GM10266 (cell line): ENCODE measurements around the gene CLDN24.
"Not testable (repeated sequence)": the region's sequence is repeated elsewhere in the genome, so short reads cannot be mapped to it uniquely, and the experiment has no call there.

Experiments
- DNase-seq: peaks from one replicate; pipeline ENCODE4 v3.0.0; 2012; ENCODE audit errors: extremely low spot score
- TF ChIP-seq, protein P1 (sequence below): IDR thresholded peaks from 2 replicates; pipeline ENCODE4 v1.5.1; 2012; ENCODE audit warnings: mild to moderate bottlenecking, low read depth; ENCODE audit not compliant: control insufficient read depth, insufficient read depth; ENCODE audit errors: missing control alignments

The CLDN24 gene

DNA sequence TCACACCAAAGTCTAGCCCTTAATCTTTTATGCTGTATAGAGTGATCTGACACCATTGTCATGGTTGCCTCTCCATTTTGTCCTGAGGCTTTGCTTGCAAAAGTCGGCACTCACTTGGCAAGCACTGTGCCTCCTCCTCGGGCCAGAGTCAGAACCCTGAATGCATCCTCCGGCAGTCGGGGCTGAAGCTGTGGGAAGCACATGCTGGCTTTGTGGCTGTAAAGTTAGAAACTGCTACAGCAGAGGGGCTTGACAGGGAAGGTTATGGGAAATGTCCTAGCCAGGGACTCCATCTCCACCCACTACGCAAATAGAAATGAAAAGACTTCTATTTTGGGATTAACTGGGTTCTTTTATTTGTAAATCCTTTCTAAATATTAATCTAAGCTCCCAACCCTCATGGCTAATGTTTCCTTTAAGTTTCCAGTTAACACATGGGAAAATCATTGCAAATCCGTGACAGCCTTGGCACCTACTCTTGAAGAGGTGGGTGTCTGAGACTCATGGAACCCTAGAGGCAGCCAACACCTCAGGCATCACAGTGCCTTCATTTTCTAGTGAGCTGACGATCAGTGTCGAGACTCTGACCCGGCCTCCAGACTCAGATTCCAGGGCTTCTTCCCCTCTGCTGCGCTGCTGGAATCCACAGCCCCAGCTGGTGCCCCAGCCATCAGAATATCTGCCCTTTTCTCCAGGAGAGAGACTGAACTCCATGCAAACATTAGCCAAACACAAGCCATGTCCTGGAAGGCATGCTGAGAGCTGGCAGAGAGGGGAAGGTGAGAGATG is 7.9 kb upstream of the CLDN24 start:
- DNase-seq: no peak
- TF ChIP-seq, protein P1, sequence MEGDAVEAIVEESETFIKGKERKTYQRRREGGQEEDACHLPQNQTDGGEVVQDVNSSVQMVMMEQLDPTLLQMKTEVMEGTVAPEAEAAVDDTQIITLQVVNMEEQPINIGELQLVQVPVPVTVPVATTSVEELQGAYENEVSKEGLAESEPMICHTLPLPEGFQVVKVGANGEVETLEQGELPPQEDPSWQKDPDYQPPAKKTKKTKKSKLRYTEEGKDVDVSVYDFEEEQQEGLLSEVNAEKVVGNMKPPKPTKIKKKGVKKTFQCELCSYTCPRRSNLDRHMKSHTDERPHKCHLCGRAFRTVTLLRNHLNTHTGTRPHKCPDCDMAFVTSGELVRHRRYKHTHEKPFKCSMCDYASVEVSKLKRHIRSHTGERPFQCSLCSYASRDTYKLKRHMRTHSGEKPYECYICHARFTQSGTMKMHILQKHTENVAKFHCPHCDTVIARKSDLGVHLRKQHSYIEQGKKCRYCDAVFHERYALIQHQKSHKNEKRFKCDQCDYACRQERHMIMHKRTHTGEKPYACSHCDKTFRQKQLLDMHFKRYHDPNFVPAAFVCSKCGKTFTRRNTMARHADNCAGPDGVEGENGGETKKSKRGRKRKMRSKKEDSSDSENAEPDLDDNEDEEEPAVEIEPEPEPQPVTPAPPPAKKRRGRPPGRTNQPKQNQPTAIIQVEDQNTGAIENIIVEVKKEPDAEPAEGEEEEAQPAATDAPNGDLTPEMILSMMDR: no peak

DNA sequence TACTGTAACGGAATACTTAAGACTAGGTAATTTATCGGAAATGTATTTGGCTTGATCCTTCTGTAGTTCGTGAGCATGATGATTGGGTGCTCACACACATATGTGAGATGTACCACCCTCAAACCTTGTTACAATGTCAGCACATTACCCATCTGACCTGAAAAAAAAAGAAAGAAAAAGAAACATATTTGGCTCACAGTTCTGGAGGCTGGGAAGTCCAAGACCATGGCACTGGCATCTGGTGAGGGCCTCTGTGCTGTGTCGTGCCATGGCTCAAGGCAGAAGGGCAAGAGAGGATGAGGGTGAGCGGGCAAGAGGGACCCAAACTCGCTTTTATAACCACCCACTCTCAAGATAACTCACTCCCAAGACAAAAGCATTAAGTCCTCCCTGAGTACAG is 7.0 kb upstream of the CLDN24 start:
- TF ChIP-seq, protein P1: no peak

DNA sequence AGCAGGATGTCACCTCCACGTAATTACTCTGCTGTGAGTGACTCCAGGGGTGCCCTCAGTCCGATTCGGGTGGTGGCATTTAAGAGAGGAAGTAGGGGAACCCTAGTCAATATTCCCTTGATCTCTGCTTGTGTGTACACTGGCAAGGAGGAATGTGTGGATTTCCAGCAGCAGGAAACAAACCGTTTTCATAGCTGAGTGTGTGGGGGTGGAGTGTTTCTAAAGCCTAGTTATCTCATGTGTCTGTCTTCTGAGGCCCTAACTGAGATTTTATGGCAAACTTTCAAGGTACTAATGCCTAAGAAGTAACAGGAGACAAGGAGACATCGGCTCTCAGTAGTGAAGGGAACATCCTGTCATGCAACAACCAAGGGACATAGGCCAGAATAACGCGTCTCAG is 6.6 kb upstream of the CLDN24 start:
- no peak for DNase-seq
- TF ChIP-seq, protein P1: no peak

More for the DNA sequence above, 7.0 kb upstream of the CLDN24 start:
- no peak for DNase-seq

DNA sequence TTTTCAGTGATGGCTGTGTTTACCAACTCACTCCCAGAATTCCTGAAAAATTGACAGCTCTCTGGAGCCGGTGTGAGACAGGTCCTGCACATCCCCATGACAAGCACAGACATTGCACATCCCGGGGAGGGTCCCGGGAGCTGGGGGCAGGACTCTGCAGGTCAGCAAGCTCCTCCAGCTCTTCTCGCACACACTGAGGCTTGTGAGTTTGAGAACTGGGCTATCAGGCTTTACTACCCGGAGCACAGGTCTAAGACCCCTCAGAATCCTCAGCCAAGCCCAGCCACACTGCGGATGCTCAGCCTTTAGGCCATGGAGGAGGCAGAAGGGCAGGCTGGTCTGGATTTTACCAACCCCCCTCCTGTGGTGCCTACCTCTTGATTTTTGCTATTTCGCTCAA is 5.6 kb upstream of the CLDN24 start:
- TF ChIP-seq, protein P1: no peak
- DNase-seq: no peak

DNA sequence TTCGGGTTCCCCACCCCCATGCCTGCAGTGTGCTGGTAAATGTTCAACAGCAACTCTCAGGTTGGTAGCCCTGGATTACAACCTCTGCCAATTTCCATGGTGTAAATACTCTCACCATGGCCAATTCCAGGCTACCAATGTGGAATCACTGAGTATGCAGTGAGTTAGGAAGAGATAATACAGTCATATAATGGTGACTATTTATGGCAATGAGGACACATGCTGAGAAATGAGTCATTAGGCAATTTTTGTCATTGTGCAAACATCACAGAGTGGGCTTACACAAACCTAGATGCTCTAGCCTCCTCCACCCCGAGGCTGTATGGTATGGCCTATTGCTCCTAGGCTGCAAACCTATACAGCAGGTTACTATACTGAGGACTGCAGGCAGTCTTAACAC is 4.6 kb upstream of the CLDN24 start:
- DNase-seq: no peak
- TF ChIP-seq, protein P1: no peak

DNA sequence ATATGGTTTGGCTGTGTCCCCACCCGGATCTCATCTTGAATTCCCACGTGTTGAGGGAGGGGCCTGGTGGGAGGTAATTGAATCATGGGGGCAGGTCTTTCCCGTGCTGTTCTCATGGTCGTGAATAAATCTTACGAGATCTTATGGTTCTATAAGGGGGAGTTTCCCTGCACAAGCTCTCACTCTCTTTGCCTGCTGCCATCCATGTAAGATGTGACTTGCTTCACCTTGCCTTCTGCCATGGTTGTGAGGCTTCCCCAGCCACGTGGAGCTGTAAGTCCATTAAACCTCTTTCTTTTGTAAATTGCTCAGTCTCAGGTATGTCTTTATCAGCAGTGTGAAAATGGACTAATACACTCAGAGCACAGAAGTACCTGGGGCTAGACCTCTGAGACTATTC is 4.2 kb upstream of the CLDN24 start:
- not testable (repeated sequence) for DNase-seq

DNA sequence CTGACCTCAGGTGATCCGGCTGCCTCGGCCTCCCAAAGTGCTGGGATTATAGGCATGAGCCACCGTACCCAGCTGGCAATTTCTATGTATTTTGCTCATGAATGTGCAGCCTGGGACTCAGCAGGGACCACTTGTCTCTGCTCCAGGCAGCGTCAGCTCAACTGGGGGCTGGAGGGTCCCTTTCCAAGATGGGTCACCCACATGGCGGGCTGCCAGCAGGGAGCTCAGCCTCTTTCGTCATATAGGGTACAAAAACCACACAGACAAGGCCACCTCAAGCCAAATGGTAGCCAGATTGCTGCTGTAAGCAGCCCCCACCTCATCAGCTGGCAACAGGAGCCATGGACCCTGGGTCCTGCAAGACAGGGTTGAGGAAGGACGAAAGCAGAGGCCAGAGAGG is 2.4 kb upstream of the CLDN24 start:
- no peak for DNase-seq

DNA sequence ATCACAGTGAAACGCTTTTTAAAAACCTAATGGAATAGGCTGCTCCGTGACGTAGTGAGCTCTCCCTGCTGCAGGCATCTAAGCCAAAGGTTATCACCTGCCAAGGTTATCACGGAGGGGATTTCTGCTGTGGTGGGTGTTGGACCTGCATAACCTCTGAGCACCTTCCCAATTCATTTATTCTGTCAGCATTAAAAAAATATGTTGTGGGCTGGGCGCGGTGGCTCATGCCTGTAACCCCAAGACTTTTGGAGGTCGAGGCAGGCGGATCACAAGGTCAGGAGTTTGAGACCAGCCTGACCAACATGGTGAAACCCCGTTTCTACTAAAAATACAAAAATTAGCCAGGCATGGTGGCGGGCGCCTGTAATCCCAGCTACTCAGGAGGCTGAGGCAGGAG is 1.8 kb upstream of the CLDN24 start:
- DNase-seq: not testable (repeated sequence)

More for the DNA sequence above, 2.4 kb upstream of the CLDN24 start:
- TF ChIP-seq, protein P1: no peak
